A549 (cell line): ENCODE measurements around the gene ERCC2. TPM values are rescaled to one million over a fixed set of nuclear protein-coding genes. Genes with fewer than 3 reads are reported as not detected.

Experiments used
- ATAC-seq, 2 experiments: fragments of 200-7000 bp in 1 of 2; fragments of >200 bp in 1 of 2; cut with Nextera tagmentation in 1 of 2; cut with Tn5 transposase in 1 of 2; 3 replicates each; pipeline versions ENCODE4 v1.8.0 to v1.9.1; 2018 to 2020; ENCODE audit warnings: mild to moderate bottlenecking in 1 of 2, moderate library complexity in 1 of 2
- CTCF ChIA-PET: fragments of 300-600 bp; sonication (Branson Sonifier 250); formaldehyde crosslinking; extraction: SDS; loops from one replicate; lab custom pipeline; 2021; ENCODE audit warnings: antibody characterized with exemption, inconsistent platforms; lab: Yijun Ruan, JAX
- POLR2A ChIA-PET: fragments of 350-600 bp; formaldehyde crosslinking; extraction: SDS; loops from one replicate; lab custom pipeline; 2021; ENCODE audit warnings: antibody characterized with exemption, inconsistent platforms; lab: Yijun Ruan, JAX
- DNase-seq, 2 experiments: peaks; one replicate each; pipeline versions ENCODE4 v3.0.0 to v3.0.0-alpha.2; 2011 to 2016; ENCODE audit warnings: low read depth in 1 of 2, low spot score in 1 of 2
- FAIRE-seq: peaks from 2 replicates; lab custom pipeline; 2011; peaks lifted over from hg19 to GRCh38; lab: Jason Lieb, UNC
- H3K27ac ChIP-seq, 2 experiments: fragments of >200 bp; sonication (Bioruptor Twin); formaldehyde crosslinking; 3 replicates each; pipeline ENCODE4 v1.5.1; 2016 to 2017
- H3K4me1 ChIP-seq: fragments of >200 bp; sonication (Bioruptor Twin); formaldehyde crosslinking; 3 replicates; pipeline ENCODE4 v1.6.1; 2016
- H3K4me2 ChIP-seq: fragments of >200 bp; sonication (Bioruptor Twin); formaldehyde crosslinking; 3 replicates; pipeline ENCODE4 v1.6.1; 2016
- H3K4me3 ChIP-seq: fragments of >200 bp; sonication (Bioruptor Twin); formaldehyde crosslinking; 3 replicates; pipeline ENCODE4 v1.5.1; 2016
- H3K9me3 ChIP-seq: fragments of >200 bp; sonication (Bioruptor Twin); formaldehyde crosslinking; 3 replicates; pipeline ENCODE4 v1.6.1; 2016
- CTCF ChIP-seq: fragments of >200 bp; sonication (Bioruptor Twin); formaldehyde crosslinking; IDR thresholded peaks from 3 replicates; pipeline ENCODE4 v1.5.1; 2016
- FOSB ChIP-seq: fragments of 250-450 bp; sonication (Bioruptor Pico); IDR thresholded peaks from 2 replicates; pipeline ENCODE4 v1.5.0; 2020; ENCODE audit warnings: mild to moderate bottlenecking, moderate library complexity
- HDAC2 ChIP-seq: fragments of 200-600 bp; sonication (generic); IDR thresholded peaks from 2 replicates; pipeline ENCODE4 v1.6.1; 2016
- HOXB13 ChIP-seq: fragments of 250-450 bp; sonication (Bioruptor Pico); IDR thresholded peaks from 2 replicates; pipeline ENCODE4 v1.5.0; 2020; ENCODE audit warnings: low read depth, mild to moderate bottlenecking, moderate library complexity
- JUN ChIP-seq, 2 experiments: fragments of >200 bp; sonication (Bioruptor Twin); formaldehyde crosslinking; IDR thresholded peaks; 2 replicates in 1 of 2; 3 replicates in 1 of 2; pipeline ENCODE4 v1.6.1; 2016 to 2017
- KDM5A ChIP-seq: fragments of 200-600 bp; sonication (generic); IDR thresholded peaks from 2 replicates; pipeline ENCODE4 v1.6.1; 2016; ENCODE audit warnings: antibody characterized with exemption, mild to moderate bottlenecking
- MAZ ChIP-seq: fragments of 150-350 bp; IDR thresholded peaks from 2 replicates; pipeline ENCODE4 v1.6.1; 2014; ENCODE audit warnings: antibody characterized with exemption, low read depth, low read length, borderline replicate concordance
- NPAS2 ChIP-seq: fragments of 250-450 bp; sonication (Bioruptor Pico); IDR thresholded peaks from 2 replicates; pipeline ENCODE4 v1.8.0; 2022; ENCODE audit warnings: mild to moderate bottlenecking, moderate library complexity, borderline replicate concordance
- PHF8 ChIP-seq: fragments of 200-600 bp; sonication (generic); IDR thresholded peaks from 2 replicates; pipeline ENCODE4 v1.6.1; 2016; ENCODE audit warnings: low read depth, mild to moderate bottlenecking, antibody characterized with exemption, moderate library complexity, borderline replicate concordance
- POLR2AphosphoS2 ChIP-seq: conservative IDR thresholded peaks from 2 replicates; pipeline ENCODE4 v1.6.1; 2012; ENCODE audit warnings: low read length, improper control_type of control experiment, inconsistent platforms
- RAD21 ChIP-seq, 2 experiments: fragments of >200 bp in 1 of 2; sonication (Bioruptor Twin) in 1 of 2; formaldehyde crosslinking in 1 of 2; IDR thresholded peaks in 1 of 2; conservative IDR thresholded peaks in 1 of 2; 2 replicates in 1 of 2; 3 replicates in 1 of 2; pipeline ENCODE4 v1.6.1; 2012 to 2018; ENCODE audit warnings: inconsistent platforms in 1 of 2
- RARB ChIP-seq: fragments of 250-450 bp; sonication (Bioruptor Pico); IDR thresholded peaks from 2 replicates; pipeline ENCODE4 v1.8.0; 2021; ENCODE audit warnings: mild to moderate bottlenecking, moderate library complexity
- RCOR1 ChIP-seq: fragments of 150-350 bp; IDR thresholded peaks from 2 replicates; pipeline ENCODE4 v1.6.1; 2014; ENCODE audit warnings: antibody characterized with exemption, low read length, low read depth
- RFX5 ChIP-seq: fragments of 450-650 bp; IDR thresholded peaks from 2 replicates; pipeline ENCODE4 v1.7.1; 2014; ENCODE audit warnings: antibody characterized with exemption, mild to moderate bottlenecking, moderate library complexity
- USF2 ChIP-seq: fragments of 450-650 bp; IDR thresholded peaks from 2 replicates; pipeline ENCODE4 v1.6.1; 2014; ENCODE audit warnings: antibody characterized with exemption
- ZC3H11A ChIP-seq: fragments of 450-650 bp; IDR thresholded peaks from 2 replicates; pipeline ENCODE4 v1.6.1; 2014; ENCODE audit warnings: antibody characterized with exemption, mild to moderate bottlenecking
- ZNF302 ChIP-seq: fragments of 250-450 bp; sonication (Bioruptor Pico); IDR thresholded peaks from 2 replicates; pipeline ENCODE4 v1.9.0; 2021; ENCODE audit warnings: inconsistent platforms, mild to moderate bottlenecking, moderate library complexity
- WGBS: methylation state at CpG from one replicate; pipeline ENCODE4 v1.1.6; 2017; ENCODE audit errors: missing lambda C conversion rate; 5-methylcytosine and 5-hydroxymethylcytosine counted together
- polyA plus RNA-seq, 4 experiments: library from polyadenylated mRNA; depleted of rRNA in 3 of 4; stranded (reverse); fragments of >200 nt; fragmentation: RNase III in 1 of 4; extraction: RNeasy Plus Mini Kit Qiagen cat#74134 plus additional on column Dnase treatment in 1 of 4; gene quantifications; 2 replicates in 3 of 4; 3 replicates in 1 of 4; pipeline ENCODE4 v1.2.3, GENCODE V29; 2011 to 2017

The ERCC2 gene
- polyA plus RNA-seq, 2 of the 4 experiments (the other 2 are of a cell fraction) = 12.9 to 19.8 TPM

- DNase-seq = no peak
- TF ChIP-seq RCOR1 (no peak), KDM5A (no peak), FOSB (no peak)
- ChIA-PET POLR2A (no interaction called here), CTCF (no interaction called here)
- no peak overlapping the region for H3K27ac ChIP-seq
- FAIRE-seq = no peak
- no peak for ATAC-seq
- no peak overlapping the region for H3K4me3 ChIP-seq
- H3K4me2 ChIP-seq = no peak overlapping the region
- no peaks in the 10 kb centered on the region for H3K9me3 ChIP-seq
- 55% methylated on average over 9 of the region's 9 CpGs for WGBS
- no peaks in the 10 kb centered on the region for H3K4me1 ChIP-seq
Observed at GRCh38 chr19:45306040-45306439, 64.3 kb downstream of the ERCC2 start.

DNA sequence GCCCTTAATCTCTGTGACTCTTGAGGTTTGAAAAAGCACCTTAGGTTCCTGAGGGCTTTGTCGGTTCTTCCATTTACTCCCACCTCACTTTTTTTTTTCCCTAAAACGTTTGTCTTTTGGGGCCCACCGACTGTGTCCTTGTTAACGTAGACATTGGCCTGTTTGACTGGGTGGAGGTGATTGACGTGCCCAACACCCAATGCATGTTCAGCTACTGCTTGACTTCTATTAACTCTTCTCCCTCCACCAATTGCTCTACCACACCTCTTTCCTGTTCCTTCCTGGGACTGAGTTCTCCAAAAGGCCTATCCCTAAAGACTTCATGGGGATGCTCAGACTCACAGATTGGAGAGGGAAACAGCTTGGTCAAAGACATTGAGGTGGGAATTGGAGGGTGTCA, 65.0 kb downstream of the ERCC2 start:
- POLR2A ChIA-PET = no interaction called here
- H3K4me3 ChIP-seq = no peak overlapping the region
- H3K4me1 ChIP-seq = no peaks in the 10 kb centered on the region
- no peak for TF ChIP-seq NPAS2 (CRISPR knock-in tag)
- no peak for TF ChIP-seq JUN (IDR thresholded peaks at IDR 0.05)
- no peak for TF ChIP-seq HDAC2
- TF ChIP-seq MAZ = no peak
- TF ChIP-seq RFX5 = no peak
- TF ChIP-seq ZC3H11A = no peak
- TF ChIP-seq CTCF = no peak
- TF ChIP-seq POLR2AphosphoS2 = no peak
- TF ChIP-seq PHF8 = no peak
- H3K9me3 ChIP-seq = no peaks in the 10 kb centered on the region
- ATAC-seq (no peak), DNase-seq (no peak), FAIRE-seq (no peak)
- CTCF ChIA-PET = no interaction called here
- 63% methylated on average over 5 of the region's 5 CpGs for WGBS
- H3K4me2 ChIP-seq = no peak overlapping the region
- H3K27ac ChIP-seq = no peak overlapping the region

GRCh38 chr19:45305007-45305406, 65.4 kb downstream of the ERCC2 start:
- no peak for DNase-seq
- peak in 1 of 2 experiments; percentile 10; a peak in 1 of 6 replicates for ATAC-seq
- POLR2A ChIA-PET = interaction anchor here (0.5 kb wide), 1 partner anchor 16 kb away, joined by 3 read pairs; no protein-coding TSS in a partner anchor
- FAIRE-seq = no peak
- no peaks in the 10 kb centered on the region for H3K4me1 ChIP-seq
- no peaks in the 10 kb centered on the region for H3K9me3 ChIP-seq
- H3K4me3 ChIP-seq = no peak overlapping the region
- CTCF ChIA-PET = no interaction called here
- TF ChIP-seq KDM5A = no peak
- no peak for TF ChIP-seq NPAS2 (CRISPR knock-in tag)
- TF ChIP-seq RARB = no peak
- no peak for TF ChIP-seq POLR2AphosphoS2
- no peak for TF ChIP-seq RAD21 (conservative IDR thresholded peaks at IDR 0.05 in 1 of 2, IDR thresholded peaks at IDR 0.05 in 1 of 2)
- TF ChIP-seq HOXB13 = no peak
- H3K27ac ChIP-seq = no peak overlapping the region
- no peak overlapping the region for H3K4me2 ChIP-seq
- WGBS = 66% methylated on average over 4 of the region's 4 CpGs

DNA sequence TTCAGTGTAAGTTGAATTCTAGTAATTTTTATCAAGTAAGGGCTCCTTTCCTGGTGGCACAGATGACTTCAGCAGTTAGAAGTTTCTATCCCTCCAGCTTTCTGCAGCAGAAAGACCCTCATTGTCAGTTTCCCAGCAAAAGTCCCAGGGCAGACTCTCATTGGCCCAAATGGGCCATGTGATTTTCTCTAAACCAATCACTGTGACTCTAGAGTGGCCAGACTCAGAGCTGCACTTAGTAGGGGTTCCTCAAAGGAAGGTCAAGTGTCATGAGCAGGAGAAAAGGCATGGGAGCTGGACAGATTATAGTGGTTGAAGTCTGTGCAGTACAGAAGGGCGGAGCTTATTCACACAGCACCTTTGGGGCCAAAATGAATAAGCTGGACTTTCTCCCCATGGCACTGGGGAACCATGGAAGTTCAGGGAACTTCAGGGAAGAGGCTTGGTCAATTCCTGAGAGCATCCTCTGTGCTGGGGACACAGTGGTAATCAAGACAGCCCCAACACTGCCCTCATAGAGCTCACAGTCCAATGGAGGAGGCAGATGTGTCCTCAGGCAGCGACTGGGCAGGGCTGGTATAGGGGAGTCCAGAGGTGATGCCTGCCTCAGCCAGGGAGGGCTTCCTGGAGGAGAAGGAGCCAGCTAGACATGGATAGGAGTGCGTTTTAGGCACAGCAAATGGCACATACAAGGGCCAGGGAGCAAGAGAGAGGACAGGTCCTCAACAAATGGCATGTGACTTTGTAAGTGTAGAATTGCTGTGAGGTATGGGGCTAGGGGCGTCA, 66.0 kb downstream of the ERCC2 start:
- no peak for TF ChIP-seq ZNF302 (CRISPR knock-in tag)
- 0 out of 2 replicates have a peak, but pooled peaks have one; percentile 5 for TF ChIP-seq USF2
- Histone ChIP-seq H3K9me3 (no peaks in the 10 kb centered on the region), H3K27ac (no peak overlapping the region), H3K4me2 (no peak overlapping the region), H3K4me3 (no peak overlapping the region), H3K4me1 (no peaks in the 10 kb centered on the region)
- ChIA-PET CTCF (no interaction called here), POLR2A (interaction anchor here (0.5 kb wide), 1 partner anchor 15 kb away, joined by 3 read pairs; no protein-coding TSS in a partner anchor)
- no peak for DNase-seq
- WGBS = 47% methylated on average over 3 of the region's 4 CpGs
- ATAC-seq = peak; percentile 11 to 16; a peak in 1 of 6 replicates
- no peak for FAIRE-seq
